HL-60 (cell line): Measurements from ENCODE around the gene IFNGR2.

Source experiments
- CTCF ChIP-seq: IDR thresholded peaks from one replicate; pipeline ENCODE4 v1.5.1; 2011; ENCODE audit warnings: low read length, control low read depth, inconsistent platforms; ENCODE audit not compliant: insufficient read depth
- GABPA ChIP-seq: IDR thresholded peaks from 2 replicates; pipeline ENCODE4 v1.6.1; 2012; ENCODE audit warnings: low read depth
- POLR2AphosphoS5 ChIP-seq: IDR thresholded peaks from 2 replicates; pipeline ENCODE4 v1.6.1; 2012; ENCODE audit warnings: low read depth
- REST ChIP-seq: IDR thresholded peaks from 2 replicates; pipeline ENCODE4 v1.6.1; 2012; ENCODE audit warnings: low read depth; ENCODE audit not compliant: insufficient replicate concordance
- SPI1 ChIP-seq: IDR thresholded peaks from 2 replicates; pipeline ENCODE4 v1.6.1; 2012; ENCODE audit warnings: low read depth, mild to moderate bottlenecking, borderline replicate concordance

GRCh38 chr21:33374450-33375096 lies 28.6 kb upstream of the IFNGR2 start:
- TF ChIP-seq CTCF = peak; percentile 56
- TF ChIP-seq REST = no peak
- no peak for TF ChIP-seq POLR2AphosphoS5
- TF ChIP-seq SPI1 = peak; percentile 95
- TF ChIP-seq GABPA = no peak
